Breast epithelium (tissue), 4 donors: ENCODE results near the gene EPHA5. TPM values are rescaled to one million over a fixed set of nuclear protein-coding genes. Genes with fewer than 3 reads are reported as not detected.
"Not testable (repeated sequence)": the region's sequence is repeated elsewhere in the genome, so short reads cannot be mapped to it uniquely, and the experiment has no call there.

Experiments
- DNase-seq, 2 donors: peaks; one replicate each; pipeline ENCODE4 v3.0.0-alpha.2; 2019; ENCODE audit warnings: low spot score in 2 of 2
- H3K27ac ChIP-seq, 2 donors: fragments of 200-600 bp; sonication (generic) in 1 of 2; one replicate each; pipeline ENCODE4 v1.5.1; 2016 to 2019; ENCODE audit warnings: mild to moderate bottlenecking in 1 of 2
- H3K27me3 ChIP-seq, 2 donors: fragments of 200-600 bp; sonication (generic) in 1 of 2; one replicate each; pipeline versions ENCODE4 v1.5.1 to v1.6.0; 2017 to 2019; ENCODE audit warnings: control low read depth in 1 of 2, mild to moderate bottlenecking in 1 of 2
- H3K36me3 ChIP-seq: fragments of 200-600 bp; one replicate; pipeline ENCODE4 v1.5.1; 2019
- H3K4me1 ChIP-seq, 2 donors: fragments of 200-600 bp; sonication (generic); one replicate each; pipeline ENCODE4 v1.5.1; 2016 to 2019; ENCODE audit warnings: control low read depth in 1 of 2
- H3K4me3 ChIP-seq, 3 donors: fragments of 200-600 bp; sonication (generic); 1 replicate in 2 of 3; 2 replicates in 1 of 3; pipeline ENCODE4 v1.5.1; 2016 to 2019; ENCODE audit warnings: mild to moderate bottlenecking in 3 of 3, moderate library complexity in 2 of 3
- H3K9me3 ChIP-seq, 2 donors: fragments of 200-600 bp; sonication (generic) in 1 of 2; one replicate each; pipeline ENCODE4 v1.5.1; 2016 to 2019; ENCODE audit warnings: control low read depth in 1 of 2
- POLR2A ChIP-seq: fragments of 450-650 bp; IDR thresholded peaks from one replicate; pipeline ENCODE4 v1.6.1; 2016; ENCODE audit warnings: antibody characterized with exemption, mild to moderate bottlenecking, moderate library complexity
- POLR2AphosphoS5 ChIP-seq, 3 donors: sonication (generic); formaldehyde crosslinking; IDR thresholded peaks; one replicate each; pipeline ENCODE4 v1.6.1; 2017; ENCODE audit warnings: antibody characterized with exemption in 3 of 3
- intact Hi-C: fragments of 100-400 bp; cut with DNase I; formaldehyde crosslinking; loops from one replicate; pipeline ENCODE4 v1.15.1; 2023; ENCODE audit warnings: low total_unique reads
- total RNA-seq, 3 donors: library from RNA; depleted of rRNA; stranded (reverse); fragments of >200 nt; gene quantifications; one replicate each; pipeline ENCODE4 v1.1.0, GENCODE V29; 2016
- TF ChIP-seq, protein P1 (sequence below), 3 donors: fragments of 450-650 bp; IDR thresholded peaks; one replicate each; pipeline ENCODE4 v1.5.1; 2016 to 2017; ENCODE audit warnings: antibody characterized with exemption in 3 of 3, mild to moderate bottlenecking in 3 of 3, moderate library complexity in 3 of 3

EPHA5 gene
- total RNA-seq, 3 donors from 2014 or later = 0.16 to 0.29 TPM; not detected in 1

DNA sequence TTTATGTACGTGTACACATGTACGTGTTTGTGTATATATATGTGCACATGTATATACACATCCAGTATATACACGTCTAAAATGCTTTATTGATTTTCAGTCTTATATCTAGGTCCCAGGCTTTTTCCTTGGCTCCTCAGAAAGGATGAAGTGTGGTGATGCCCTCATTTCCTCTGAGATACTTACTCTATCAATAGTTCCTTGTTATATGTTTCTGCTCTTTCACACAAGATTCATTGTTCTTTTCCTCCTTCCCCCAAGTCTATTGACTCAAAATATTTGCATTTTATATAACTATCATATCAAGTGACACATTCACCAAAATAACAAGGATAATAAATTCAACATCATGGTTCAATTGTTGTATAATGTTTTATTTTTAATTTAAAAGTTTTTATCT is 359.2 kb downstream of the EPHA5 start:
- TF ChIP-seq, protein P1, sequence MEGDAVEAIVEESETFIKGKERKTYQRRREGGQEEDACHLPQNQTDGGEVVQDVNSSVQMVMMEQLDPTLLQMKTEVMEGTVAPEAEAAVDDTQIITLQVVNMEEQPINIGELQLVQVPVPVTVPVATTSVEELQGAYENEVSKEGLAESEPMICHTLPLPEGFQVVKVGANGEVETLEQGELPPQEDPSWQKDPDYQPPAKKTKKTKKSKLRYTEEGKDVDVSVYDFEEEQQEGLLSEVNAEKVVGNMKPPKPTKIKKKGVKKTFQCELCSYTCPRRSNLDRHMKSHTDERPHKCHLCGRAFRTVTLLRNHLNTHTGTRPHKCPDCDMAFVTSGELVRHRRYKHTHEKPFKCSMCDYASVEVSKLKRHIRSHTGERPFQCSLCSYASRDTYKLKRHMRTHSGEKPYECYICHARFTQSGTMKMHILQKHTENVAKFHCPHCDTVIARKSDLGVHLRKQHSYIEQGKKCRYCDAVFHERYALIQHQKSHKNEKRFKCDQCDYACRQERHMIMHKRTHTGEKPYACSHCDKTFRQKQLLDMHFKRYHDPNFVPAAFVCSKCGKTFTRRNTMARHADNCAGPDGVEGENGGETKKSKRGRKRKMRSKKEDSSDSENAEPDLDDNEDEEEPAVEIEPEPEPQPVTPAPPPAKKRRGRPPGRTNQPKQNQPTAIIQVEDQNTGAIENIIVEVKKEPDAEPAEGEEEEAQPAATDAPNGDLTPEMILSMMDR (IDR thresholded peaks at IDR 0.05) = no peak
- no peak for TF ChIP-seq POLR2A
- TF ChIP-seq POLR2AphosphoS5 (IDR thresholded peaks at IDR 0.05) = no peak
- intact Hi-C loops = no loop called here
- H3K4me3 ChIP-seq = no peak overlapping the region
- no peaks in the 10 kb centered on the region for H3K27me3 ChIP-seq
- no peak overlapping the region for H3K27ac ChIP-seq
- no peak for DNase-seq
- no peaks in the 10 kb centered on the region for H3K4me1 ChIP-seq
- H3K36me3 ChIP-seq = no peaks in the 10 kb centered on the region
- H3K9me3 ChIP-seq = no peaks in the 10 kb centered on the region

DNA sequence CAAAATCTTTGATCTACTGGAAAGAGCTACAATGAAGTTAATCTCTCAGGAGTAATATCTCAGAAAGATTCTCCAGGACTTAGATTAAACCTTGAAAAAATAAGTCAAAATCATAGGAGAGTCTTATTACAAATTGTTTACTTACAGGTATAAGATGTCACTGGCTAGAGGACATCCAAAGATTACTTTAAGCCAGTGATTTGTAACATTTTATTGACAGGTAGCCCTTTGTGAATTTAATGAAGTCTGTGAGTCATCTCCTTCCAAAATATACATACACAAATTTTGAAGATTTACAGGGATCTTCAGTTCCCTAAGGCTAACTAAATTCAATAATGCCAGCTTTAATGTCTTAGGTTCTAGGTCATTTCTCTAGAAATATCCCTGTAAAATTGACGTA is 359.7 kb downstream of the EPHA5 start:
- DNase-seq = no peak
- no peaks in the 10 kb centered on the region for H3K9me3 ChIP-seq
- TF ChIP-seq POLR2A = no peak
- TF ChIP-seq POLR2AphosphoS5 (IDR thresholded peaks at IDR 0.05) = no peak
- TF ChIP-seq, protein P1 (IDR thresholded peaks at IDR 0.05) = no peak
- H3K27me3 ChIP-seq = no peaks in the 10 kb centered on the region
- intact Hi-C loops = no loop called here
- no peak overlapping the region for H3K4me3 ChIP-seq
- no peaks in the 10 kb centered on the region for H3K36me3 ChIP-seq
- no peak overlapping the region for H3K27ac ChIP-seq
- H3K4me1 ChIP-seq = no peaks in the 10 kb centered on the region

DNA sequence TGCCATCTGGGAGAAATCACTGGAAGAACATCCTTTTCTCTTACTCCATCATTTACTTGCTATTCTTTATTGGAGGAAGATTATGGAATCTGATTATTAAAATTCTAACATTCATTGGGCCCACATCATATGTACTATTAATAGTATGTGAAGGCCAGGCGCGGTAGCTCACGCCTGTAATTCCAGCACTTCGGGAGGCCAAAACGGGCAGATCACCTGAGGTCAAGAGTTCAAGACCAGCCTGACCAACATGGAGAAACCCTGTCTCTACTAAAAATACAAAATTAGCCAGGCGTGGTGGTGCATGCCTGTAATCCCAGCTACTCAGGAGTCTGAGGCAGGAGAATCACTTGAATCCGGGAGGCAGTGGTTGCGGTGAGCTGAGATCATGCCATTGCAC is 361.7 kb downstream of the EPHA5 start:
- H3K27ac ChIP-seq, H3K4me1 ChIP-seq, H3K4me3 ChIP-seq, H3K9me3 ChIP-seq, H3K27me3 ChIP-seq, DNase-seq, H3K36me3 ChIP-seq, intact Hi-C loops: not testable (repeated sequence)

DNA sequence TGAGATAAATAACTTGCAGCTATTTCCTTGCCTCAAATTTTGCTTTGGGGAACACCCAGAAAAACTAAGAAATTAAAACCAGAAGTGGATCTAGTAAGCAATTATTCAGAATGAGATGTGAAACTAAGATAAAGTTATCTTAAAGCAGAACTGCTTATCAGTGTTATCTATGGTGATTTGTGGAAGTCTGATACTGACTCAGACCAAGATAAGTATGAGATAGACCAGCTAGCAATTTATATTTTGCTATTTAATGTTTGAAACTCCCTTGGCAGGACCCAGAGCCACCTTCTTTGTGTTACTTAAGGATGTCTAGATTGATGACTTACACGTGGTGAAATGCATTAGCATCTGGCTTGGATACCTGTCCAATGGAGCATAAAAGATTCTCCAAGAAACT is 368.1 kb downstream of the EPHA5 start:
- intact Hi-C loops = no loop called here
- Histone ChIP-seq H3K4me1 (no peaks in the 10 kb centered on the region), H3K36me3 (no peaks in the 10 kb centered on the region), H3K9me3 (no peaks in the 10 kb centered on the region), H3K27ac (no peak overlapping the region), H3K27me3 (no peaks in the 10 kb centered on the region), H3K4me3 (no peak overlapping the region)
- TF ChIP-seq POLR2AphosphoS5 (IDR thresholded peaks at IDR 0.05) = no peak
- TF ChIP-seq, protein P1 (IDR thresholded peaks at IDR 0.05) = no peak
- no peak for TF ChIP-seq POLR2A
- no peak for DNase-seq

DNA sequence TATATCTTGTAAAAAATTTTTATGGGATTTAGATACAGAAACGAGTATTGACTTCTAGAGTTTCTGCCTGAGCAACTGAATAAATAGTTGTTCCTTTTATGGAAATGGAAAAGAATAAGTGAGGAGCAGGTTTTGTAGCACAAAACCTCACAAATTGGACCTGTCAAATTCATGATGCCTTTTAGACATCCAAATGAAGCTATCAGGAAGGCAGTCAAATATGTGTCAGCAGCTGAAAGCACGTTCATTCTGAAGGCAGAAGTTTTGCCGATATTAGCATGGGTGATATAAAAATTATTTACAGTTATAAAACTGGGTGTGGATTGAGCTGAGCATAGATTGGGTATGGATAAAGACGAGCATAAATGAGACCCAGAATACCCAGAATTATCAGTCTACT is 374.0 kb downstream of the EPHA5 start:
- intact Hi-C loops = no loop called here
- TF ChIP-seq POLR2AphosphoS5 (IDR thresholded peaks at IDR 0.05) (no peak), POLR2A (no peak)
- TF ChIP-seq, protein P1 (IDR thresholded peaks at IDR 0.05) = no peak
- H3K27ac ChIP-seq = no peak overlapping the region
- no peak overlapping the region for H3K4me3 ChIP-seq
- no peak for DNase-seq
- H3K36me3 ChIP-seq = no peaks in the 10 kb centered on the region
- no peaks in the 10 kb centered on the region for H3K27me3 ChIP-seq
- H3K9me3 ChIP-seq = no peaks in the 10 kb centered on the region
- H3K4me1 ChIP-seq = no peaks in the 10 kb centered on the region

DNA sequence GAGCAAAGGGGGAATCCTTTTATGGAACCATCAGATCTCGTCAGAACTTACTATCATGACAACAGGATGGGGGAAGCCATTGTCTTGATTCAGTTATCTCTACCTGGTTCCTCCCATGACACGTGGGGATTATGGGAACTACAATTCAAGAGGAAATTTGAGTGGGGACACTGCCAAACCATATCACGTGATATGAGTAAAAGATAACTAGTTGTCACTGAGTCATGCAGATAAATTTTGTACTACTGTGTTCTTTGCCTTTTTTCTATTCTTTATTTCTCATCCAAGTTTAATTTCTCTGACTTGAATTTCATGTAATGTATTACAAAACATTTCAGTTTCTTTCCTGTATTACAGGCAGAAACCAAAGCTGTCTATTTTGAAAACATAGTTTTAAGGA is 383.2 kb downstream of the EPHA5 start:
- intact Hi-C loops = no loop called here

More for the DNA sequence above, 383.2 kb downstream of the EPHA5 start:
- TF ChIP-seq POLR2A (no peak), POLR2AphosphoS5 (IDR thresholded peaks at IDR 0.05) (no peak)
- TF ChIP-seq, protein P1 (IDR thresholded peaks at IDR 0.05) = no peak
- no peak overlapping the region for H3K27ac ChIP-seq
- H3K4me3 ChIP-seq = no peak overlapping the region
- H3K27me3 ChIP-seq = no peaks in the 10 kb centered on the region
- peaks cover 0 to 11% of the 10 kb centered on the region in 2 donors for H3K9me3 ChIP-seq
- H3K36me3 ChIP-seq = no peaks in the 10 kb centered on the region
- DNase-seq = no peak
- H3K4me1 ChIP-seq = no peaks in the 10 kb centered on the region
